ENCODE data around the gene SCD5. TPM values are rescaled to one million over a fixed set of nuclear protein-coding genes. Genes with fewer than 3 reads are reported as not detected.

The SCD5 gene
- polyA plus RNA-seq, 2 of the 4 experiments (the other 2 are of a cell fraction) = 9.8 to 11.9 TPM

DNA sequence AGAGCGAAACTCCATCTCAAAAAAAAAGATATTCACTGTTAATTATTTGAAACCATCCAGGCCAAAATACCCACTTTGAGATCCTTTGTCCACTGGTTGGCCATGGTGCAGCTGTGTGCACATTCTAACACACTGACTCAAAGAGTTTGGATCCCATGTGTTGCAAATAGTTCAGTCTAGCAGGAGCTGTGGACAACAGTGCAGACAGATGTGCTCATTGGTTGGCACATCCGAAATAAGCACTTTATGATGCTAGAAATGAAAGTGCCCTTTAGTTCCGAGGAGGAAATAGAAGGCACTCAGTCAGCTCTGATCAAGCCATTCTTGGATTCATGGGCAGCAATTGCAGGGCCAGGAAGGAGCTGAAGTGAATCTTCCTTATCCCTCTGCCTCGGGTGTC is 173.8 kb downstream of the SCD5 start (continued):
- TF ChIP-seq, protein P1, sequence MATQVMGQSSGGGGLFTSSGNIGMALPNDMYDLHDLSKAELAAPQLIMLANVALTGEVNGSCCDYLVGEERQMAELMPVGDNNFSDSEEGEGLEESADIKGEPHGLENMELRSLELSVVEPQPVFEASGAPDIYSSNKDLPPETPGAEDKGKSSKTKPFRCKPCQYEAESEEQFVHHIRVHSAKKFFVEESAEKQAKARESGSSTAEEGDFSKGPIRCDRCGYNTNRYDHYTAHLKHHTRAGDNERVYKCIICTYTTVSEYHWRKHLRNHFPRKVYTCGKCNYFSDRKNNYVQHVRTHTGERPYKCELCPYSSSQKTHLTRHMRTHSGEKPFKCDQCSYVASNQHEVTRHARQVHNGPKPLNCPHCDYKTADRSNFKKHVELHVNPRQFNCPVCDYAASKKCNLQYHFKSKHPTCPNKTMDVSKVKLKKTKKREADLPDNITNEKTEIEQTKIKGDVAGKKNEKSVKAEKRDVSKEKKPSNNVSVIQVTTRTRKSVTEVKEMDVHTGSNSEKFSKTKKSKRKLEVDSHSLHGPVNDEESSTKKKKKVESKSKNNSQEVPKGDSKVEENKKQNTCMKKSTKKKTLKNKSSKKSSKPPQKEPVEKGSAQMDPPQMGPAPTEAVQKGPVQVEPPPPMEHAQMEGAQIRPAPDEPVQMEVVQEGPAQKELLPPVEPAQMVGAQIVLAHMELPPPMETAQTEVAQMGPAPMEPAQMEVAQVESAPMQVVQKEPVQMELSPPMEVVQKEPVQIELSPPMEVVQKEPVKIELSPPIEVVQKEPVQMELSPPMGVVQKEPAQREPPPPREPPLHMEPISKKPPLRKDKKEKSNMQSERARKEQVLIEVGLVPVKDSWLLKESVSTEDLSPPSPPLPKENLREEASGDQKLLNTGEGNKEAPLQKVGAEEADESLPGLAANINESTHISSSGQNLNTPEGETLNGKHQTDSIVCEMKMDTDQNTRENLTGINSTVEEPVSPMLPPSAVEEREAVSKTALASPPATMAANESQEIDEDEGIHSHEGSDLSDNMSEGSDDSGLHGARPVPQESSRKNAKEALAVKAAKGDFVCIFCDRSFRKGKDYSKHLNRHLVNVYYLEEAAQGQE (IDR thresholded peaks at IDR 0.05) = no peak

DNA sequence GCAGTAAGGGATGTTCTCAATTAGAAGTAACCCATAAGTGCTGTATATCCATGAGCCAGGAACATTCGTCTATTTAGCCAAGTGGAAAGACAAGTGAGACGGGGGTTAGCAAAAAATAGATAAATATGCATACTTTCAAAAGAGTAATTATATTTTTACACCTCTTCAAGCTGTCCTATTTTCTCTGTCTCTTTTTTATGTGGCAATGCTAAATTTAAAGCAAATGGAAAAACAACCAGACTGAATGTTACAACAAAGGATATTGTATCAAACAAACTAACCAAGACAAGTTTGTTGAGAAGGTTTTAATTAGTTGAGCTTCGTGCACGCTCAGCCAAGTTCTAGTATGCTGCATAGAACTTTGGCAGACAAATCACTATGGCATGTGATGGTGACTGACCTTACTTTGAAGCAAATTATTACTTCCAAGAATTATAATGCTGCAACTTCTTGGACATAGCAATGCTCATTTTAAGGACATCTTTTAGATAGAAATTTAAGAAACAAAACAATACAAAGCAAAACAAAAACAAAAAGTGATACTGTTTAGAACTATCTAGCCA is 175.4 kb downstream of the SCD5 start:
- H3K27ac ChIP-seq = no peak overlapping the region
- no peaks in the 10 kb centered on the region for H3K4me1 ChIP-seq
- no peak for ATAC-seq
- no peak for DNase-seq (ENCODE audit: low read depth in 1 of 2, low spot score in 1 of 2)
- CTCF ChIA-PET = no interaction called here
- H3K9me3 ChIP-seq = no peaks in the 10 kb centered on the region
- no peak overlapping the region for H3K4me2 ChIP-seq
- no peak overlapping the region for H3K4me3 ChIP-seq
- TF ChIP-seq TFCP2L1 (CRISPR knock-in tag; IDR thresholded peaks at IDR 0.05) = no peak
- no peak for TF ChIP-seq POLR2A (IDR thresholded peaks at IDR 0.05; ENCODE audit: low read length)
- TF ChIP-seq ZNF302 (CRISPR knock-in tag; IDR thresholded peaks at IDR 0.05) = no peak
- TF ChIP-seq, protein P1 (IDR thresholded peaks at IDR 0.05) = no peak
- POLR2A ChIA-PET = no interaction called here
- FAIRE-seq = no peak
- WGBS (ENCODE audit: missing lambda C conversion rate) = 73% methylated on average over 4 of the region's 4 CpGs

DNA sequence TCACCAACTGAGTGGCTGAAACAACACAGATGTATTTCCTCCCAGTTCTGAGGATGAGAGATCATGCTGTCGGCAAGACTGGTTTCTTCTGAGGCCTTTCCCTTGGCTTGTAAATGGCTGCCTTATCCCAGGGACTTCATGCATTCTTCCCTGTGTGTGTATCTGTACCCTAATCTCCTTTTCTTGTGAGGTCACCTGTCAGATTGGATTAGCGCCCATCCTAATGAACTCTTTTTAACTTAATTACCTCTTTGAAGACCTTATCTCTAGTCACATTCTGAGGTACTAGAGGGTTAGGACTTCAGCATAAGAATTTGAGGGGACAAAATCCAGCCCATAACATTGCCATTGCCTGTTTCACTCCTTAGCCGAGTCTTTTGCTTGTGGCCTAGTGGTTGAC is 177.3 kb downstream of the SCD5 start:
- DNase-seq (ENCODE audit: low read depth in 1 of 2, low spot score in 1 of 2) (no peak), ATAC-seq (no peak), FAIRE-seq (no peak)
- Histone ChIP-seq H3K4me1 (no peaks in the 10 kb centered on the region), H3K27ac (no peak overlapping the region), H3K4me2 (no peak overlapping the region), H3K4me3 (no peak overlapping the region), H3K9me3 (no peaks in the 10 kb centered on the region)
- ChIA-PET CTCF (interaction anchor here (0.7 kb wide), 1 partner anchor 159 kb away, joined by 3 read pairs; no protein-coding TSS in a partner anchor), POLR2A (no interaction called here)
- TF ChIP-seq JUN (IDR thresholded peaks at IDR 0.05) = no peak
- no peak for TF ChIP-seq FOSB (CRISPR knock-in tag; IDR thresholded peaks at IDR 0.05)
- TF ChIP-seq, protein P2, sequence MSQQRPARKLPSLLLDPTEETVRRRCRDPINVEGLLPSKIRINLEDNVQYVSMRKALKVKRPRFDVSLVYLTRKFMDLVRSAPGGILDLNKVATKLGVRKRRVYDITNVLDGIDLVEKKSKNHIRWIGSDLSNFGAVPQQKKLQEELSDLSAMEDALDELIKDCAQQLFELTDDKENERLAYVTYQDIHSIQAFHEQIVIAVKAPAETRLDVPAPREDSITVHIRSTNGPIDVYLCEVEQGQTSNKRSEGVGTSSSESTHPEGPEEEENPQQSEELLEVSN (IDR thresholded peaks at IDR 0.05; ENCODE audit: borderline replicate concordance, low read depth) = no peak
- no peak for TF ChIP-seq NPAS2 (CRISPR knock-in tag; IDR thresholded peaks at IDR 0.05; ENCODE audit: borderline replicate concordance)
- no peak for TF ChIP-seq EHF (CRISPR knock-in tag; IDR thresholded peaks at IDR 0.05)
- TF ChIP-seq HOXB5 (CRISPR knock-in tag; IDR thresholded peaks at IDR 0.05) = no peak
- TF ChIP-seq, protein P3, sequence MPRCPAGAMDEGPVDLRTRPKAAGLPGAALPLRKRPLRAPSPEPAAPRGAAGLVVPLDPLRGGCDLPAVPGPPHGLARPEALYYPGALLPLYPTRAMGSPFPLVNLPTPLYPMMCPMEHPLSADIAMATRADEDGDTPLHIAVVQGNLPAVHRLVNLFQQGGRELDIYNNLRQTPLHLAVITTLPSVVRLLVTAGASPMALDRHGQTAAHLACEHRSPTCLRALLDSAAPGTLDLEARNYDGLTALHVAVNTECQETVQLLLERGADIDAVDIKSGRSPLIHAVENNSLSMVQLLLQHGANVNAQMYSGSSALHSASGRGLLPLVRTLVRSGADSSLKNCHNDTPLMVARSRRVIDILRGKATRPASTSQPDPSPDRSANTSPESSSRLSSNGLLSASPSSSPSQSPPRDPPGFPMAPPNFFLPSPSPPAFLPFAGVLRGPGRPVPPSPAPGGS (IDR thresholded peaks at IDR 0.05) = no peak
- TF ChIP-seq RFX5 (IDR thresholded peaks at IDR 0.05) = no peak
- no peak for TF ChIP-seq ZC3H11A (IDR thresholded peaks at IDR 0.05)
- no peak for TF ChIP-seq TP53 (CRISPR knock-in tag; IDR thresholded peaks at IDR 0.05)
- TF ChIP-seq, protein P4, sequence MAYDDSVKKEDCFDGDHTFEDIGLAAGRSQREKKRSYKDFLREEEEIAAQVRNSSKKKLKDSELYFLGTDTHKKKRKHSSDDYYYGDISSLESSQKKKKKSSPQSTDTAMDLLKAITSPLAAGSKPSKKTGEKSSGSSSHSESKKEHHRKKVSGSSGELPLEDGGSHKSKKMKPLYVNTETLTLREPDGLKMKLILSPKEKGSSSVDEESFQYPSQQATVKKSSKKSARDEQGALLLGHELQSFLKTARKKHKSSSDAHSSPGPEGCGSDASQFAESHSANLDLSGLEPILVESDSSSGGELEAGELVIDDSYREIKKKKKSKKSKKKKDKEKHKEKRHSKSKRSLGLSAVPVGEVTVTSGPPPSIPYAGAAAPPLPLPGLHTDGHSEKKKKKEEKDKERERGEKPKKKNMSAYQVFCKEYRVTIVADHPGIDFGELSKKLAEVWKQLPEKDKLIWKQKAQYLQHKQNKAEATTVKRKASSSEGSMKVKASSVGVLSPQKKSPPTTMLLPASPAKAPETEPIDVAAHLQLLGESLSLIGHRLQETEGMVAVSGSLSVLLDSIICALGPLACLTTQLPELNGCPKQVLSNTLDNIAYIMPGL (CRISPR knock-in tag; IDR thresholded peaks at IDR 0.05; ENCODE audit: borderline replicate concordance) = no peak
- TF ChIP-seq RCOR1 (IDR thresholded peaks at IDR 0.05; ENCODE audit: low read depth, low read length) = no peak
- TF ChIP-seq POLR2AphosphoS2 (conservative IDR thresholded peaks at IDR 0.05; ENCODE audit: low read length) = no peak
- TF ChIP-seq, protein P5, sequence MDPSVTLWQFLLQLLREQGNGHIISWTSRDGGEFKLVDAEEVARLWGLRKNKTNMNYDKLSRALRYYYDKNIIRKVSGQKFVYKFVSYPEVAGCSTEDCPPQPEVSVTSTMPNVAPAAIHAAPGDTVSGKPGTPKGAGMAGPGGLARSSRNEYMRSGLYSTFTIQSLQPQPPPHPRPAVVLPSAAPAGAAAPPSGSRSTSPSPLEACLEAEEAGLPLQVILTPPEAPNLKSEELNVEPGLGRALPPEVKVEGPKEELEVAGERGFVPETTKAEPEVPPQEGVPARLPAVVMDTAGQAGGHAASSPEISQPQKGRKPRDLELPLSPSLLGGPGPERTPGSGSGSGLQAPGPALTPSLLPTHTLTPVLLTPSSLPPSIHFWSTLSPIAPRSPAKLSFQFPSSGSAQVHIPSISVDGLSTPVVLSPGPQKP (IDR thresholded peaks at IDR 0.05; ENCODE audit: low read depth, low read length) = no peak
- no peak for TF ChIP-seq TFCP2L1 (CRISPR knock-in tag; IDR thresholded peaks at IDR 0.05)
- no peak for TF ChIP-seq POLR2A (IDR thresholded peaks at IDR 0.05; ENCODE audit: low read length)
- TF ChIP-seq, protein P6, sequence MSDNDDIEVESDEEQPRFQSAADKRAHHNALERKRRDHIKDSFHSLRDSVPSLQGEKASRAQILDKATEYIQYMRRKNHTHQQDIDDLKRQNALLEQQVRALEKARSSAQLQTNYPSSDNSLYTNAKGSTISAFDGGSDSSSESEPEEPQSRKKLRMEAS (IDR thresholded peaks at IDR 0.05) = no peak
- no peak for TF ChIP-seq SREBF2 (IDR thresholded peaks at IDR 0.05)
- WGBS (ENCODE audit: missing lambda C conversion rate) = 97% methylated on average over 3 of the region's 3 CpGs

Measured in A549 (cell line).